Suprapubic skin (tissue), 3 donors: Measurements from ENCODE around the gene M6PR.

Source experiments
- CTCF ChIP-seq, 2 donors: fragments of 200-600 bp in 1 of 2; fragments of 450-650 bp in 1 of 2; sonication (generic) in 1 of 2; IDR thresholded peaks; one replicate each; pipeline ENCODE4 v1.5.1; 2016 to 2019; ENCODE audit warnings: antibody characterized with exemption in 2 of 2, mild to moderate bottlenecking in 1 of 2, moderate library complexity in 1 of 2
- EP300 ChIP-seq: sonication (generic); formaldehyde crosslinking; IDR thresholded peaks from one replicate; pipeline ENCODE4 v1.6.1; 2017; ENCODE audit warnings: antibody characterized with exemption

- TF ChIP-seq EP300 (no peak), CTCF (IDR thresholded peaks at IDR 0.05) (no peak)
Observed at GRCh38 chr12:8985213-8985754, 35.8 kb upstream of the M6PR start.
